ENCODE data around the gene ZBTB7C. TPM values are rescaled to one million over a fixed set of nuclear protein-coding genes. Genes with fewer than 3 reads are reported as not detected.

ZBTB7C gene
- total RNA-seq, 2 donors from 2014 or later, result 25.1 to 36.4 TPM

DNA sequence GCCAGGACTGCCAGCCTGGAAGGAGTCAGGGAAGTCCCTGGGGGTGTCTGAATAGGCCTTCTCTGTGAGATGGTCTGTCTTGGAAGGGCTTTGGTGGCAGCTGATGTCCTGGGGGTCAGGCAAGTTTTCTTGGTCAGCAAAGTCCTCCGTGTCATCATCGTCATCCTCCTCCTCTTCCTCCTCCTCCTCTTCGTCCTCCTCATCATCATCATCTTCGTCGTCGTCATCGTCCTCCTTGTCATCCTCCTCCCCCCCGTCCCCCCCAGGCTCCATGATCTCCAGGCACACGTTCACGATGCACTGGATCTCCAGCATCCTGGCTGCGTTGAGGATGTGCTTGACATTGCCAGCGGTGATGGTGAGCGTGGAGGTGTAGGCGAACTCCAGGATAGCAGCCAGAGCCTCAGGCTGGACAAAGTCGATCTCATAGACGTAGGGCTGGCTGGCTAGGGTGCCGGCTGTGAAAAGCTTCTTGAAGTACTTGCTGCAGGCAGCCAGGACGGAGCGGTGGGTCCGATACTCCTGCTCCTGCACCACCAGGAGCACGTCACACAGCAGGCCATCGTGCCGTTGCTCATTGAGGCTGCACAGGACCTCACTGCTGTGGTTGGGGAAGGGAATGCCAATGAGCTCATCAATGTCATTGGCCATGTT, 368.6 kb downstream of the ZBTB7C start:
- no peaks in the 10 kb centered on the region for H3K27me3 ChIP-seq
- DNase-seq, result no peak
- no peaks in the 10 kb centered on the region for H3K4me1 ChIP-seq
- H3K27ac ChIP-seq, result no peak overlapping the region
- no peaks in the 10 kb centered on the region for H3K36me3 ChIP-seq
- H3K9me3 ChIP-seq, result no peaks in the 10 kb centered on the region
- TF ChIP-seq CTCF (IDR thresholded peaks at IDR 0.05), result no peak
- no peak overlapping the region for H3K9ac ChIP-seq (ENCODE audit: low read depth in 2 of 2, low read length in 2 of 2)
- H3K4me3 ChIP-seq, result no peak overlapping the region
- intact Hi-C loops (cut with DNase I), result no loop called here

- Histone ChIP-seq H3K4me1 (no peaks in the 10 kb centered on the region), H3K9me3 (no peaks in the 10 kb centered on the region), H3K4me3 (no peak overlapping the region), H3K9ac (ENCODE audit: low read depth in 2 of 2, low read length in 2 of 2) (no peak overlapping the region), H3K27me3 (no peaks in the 10 kb centered on the region), H3K27ac (no peak overlapping the region), H3K36me3 (no peaks in the 10 kb centered on the region)
- no peak for TF ChIP-seq CTCF (IDR thresholded peaks at IDR 0.05)
- DNase-seq, result no peak
- intact Hi-C loops (cut with DNase I), result loop anchor here (10.0 kb wide), 1 partner anchor 185 kb away; no protein-coding TSS in a partner anchor
These were observed 369.4 kb downstream of the ZBTB7C start for GRCh38 chr18:48039769-48040215.

DNA sequence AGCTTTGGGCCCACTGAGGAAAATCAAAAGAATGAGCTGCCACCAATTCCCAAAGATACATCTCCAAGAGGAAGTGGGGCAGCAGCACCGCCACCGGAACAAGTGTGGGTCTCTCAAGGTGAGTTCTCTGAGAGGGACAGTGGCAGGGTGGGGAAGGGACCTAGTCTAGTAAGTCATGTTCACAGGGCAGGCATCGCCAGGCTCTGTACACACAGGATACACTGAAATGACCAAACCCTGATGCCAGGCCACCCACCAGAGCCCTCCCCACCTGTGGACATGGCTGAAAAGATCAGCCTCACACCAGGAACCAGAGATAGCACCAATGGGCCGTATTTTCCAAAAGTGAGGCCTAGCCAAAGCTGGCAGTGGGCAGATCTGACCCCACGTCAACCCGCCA, 370.5 kb downstream of the ZBTB7C start:
- no peak for DNase-seq
- Histone ChIP-seq H3K36me3 (no peaks in the 10 kb centered on the region), H3K27me3 (no peaks in the 10 kb centered on the region), H3K9me3 (no peaks in the 10 kb centered on the region), H3K4me1 (no peaks in the 10 kb centered on the region), H3K9ac (ENCODE audit: low read depth in 2 of 2, low read length in 2 of 2) (no peak overlapping the region), H3K27ac (no peak overlapping the region), H3K4me3 (no peak overlapping the region)
- intact Hi-C loops (cut with DNase I), result loop anchor here (10.0 kb wide), 1 partner anchor 186 kb away; no protein-coding TSS in a partner anchor
- no peak for TF ChIP-seq CTCF (IDR thresholded peaks at IDR 0.05)

DNA sequence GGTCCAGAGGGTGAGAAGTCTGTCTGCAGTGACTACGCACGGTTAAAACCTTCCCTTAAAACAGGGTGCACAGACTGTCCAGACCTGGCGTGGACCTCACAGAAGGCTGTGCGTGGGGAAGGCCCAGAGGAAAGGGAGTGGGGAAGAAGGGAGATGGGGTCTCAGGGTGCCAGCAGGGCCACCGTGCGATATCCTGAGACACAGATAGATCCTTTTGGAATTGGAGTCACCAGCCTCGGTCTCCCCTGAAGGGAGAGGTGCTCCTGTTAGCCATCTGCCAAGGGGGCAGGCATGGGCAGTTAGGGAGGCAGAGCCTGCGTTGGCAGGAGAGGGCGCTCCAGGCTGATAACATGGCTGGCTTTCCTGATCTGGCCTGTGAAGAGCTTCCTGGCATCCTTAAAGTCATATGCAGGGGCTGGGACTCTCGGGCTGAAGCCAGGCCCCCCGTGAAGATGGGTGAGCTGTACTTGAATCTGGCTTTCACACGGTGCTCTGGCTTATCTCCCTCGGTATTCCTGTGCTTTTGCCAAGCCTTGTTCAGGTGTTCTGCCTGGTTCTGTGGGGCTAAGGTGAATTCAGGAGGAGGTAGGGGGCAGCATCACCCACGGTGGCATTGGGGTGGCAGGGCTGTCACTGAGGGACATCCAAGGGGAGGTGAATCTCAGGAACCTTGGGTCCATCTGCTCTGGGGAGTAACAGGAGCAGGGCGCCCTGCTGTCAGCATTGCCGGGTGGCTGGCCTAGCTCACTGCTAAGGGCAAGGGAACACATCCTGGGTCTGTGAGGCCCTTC, 371.5 kb downstream of the ZBTB7C start:
- Histone ChIP-seq H3K36me3 (no peaks in the 10 kb centered on the region), H3K4me1 (no peaks in the 10 kb centered on the region), H3K27me3 (no peaks in the 10 kb centered on the region), H3K27ac (no peak overlapping the region), H3K9me3 (no peaks in the 10 kb centered on the region), H3K4me3 (no peak overlapping the region), H3K9ac (ENCODE audit: low read depth in 2 of 2, low read length in 2 of 2) (no peak overlapping the region)
- DNase-seq, result no peak
- TF ChIP-seq CTCF (IDR thresholded peaks at IDR 0.05), result peak; percentile 23
- intact Hi-C loops (cut with DNase I), result loop anchor here (10.0 kb wide), 1 partner anchor 187 kb away; no protein-coding TSS in a partner anchor

GRCh38 chr18:48036641-48037421, 372.4 kb downstream of the ZBTB7C start:
- H3K9me3 ChIP-seq, result no peaks in the 10 kb centered on the region
- H3K9ac ChIP-seq (ENCODE audit: low read depth in 2 of 2, low read length in 2 of 2), result no peak overlapping the region
- TF ChIP-seq CTCF (IDR thresholded peaks at IDR 0.05), result no peak
- H3K4me3 ChIP-seq, result no peak overlapping the region
- no peaks in the 10 kb centered on the region for H3K4me1 ChIP-seq
- H3K36me3 ChIP-seq, result no peaks in the 10 kb centered on the region
- no peaks in the 10 kb centered on the region for H3K27me3 ChIP-seq
- intact Hi-C loops (cut with DNase I), result loop anchor here (10.0 kb wide), 1 partner anchor 188 kb away; no protein-coding TSS in a partner anchor
- no peak for DNase-seq
- no peak overlapping the region for H3K27ac ChIP-seq

Data from colonic mucosa (tissue), 4 donors.